ENCODE data around the gene LRRC45. TPM values are rescaled to one million over a fixed set of nuclear protein-coding genes. Genes with fewer than 3 reads are reported as not detected.

Gene LRRC45
- total and polyA plus RNA-seq, 2 donors (not counting 1 experiment from before 2014, with no cell fraction given): 2.3 to 9.9 TPM

GRCh38 chr17:82008258-82008940 is 14.7 kb upstream of the LRRC45 start:
- Histone ChIP-seq H3K4me2 (ENCODE audit: extremely low read depth, insufficient read depth, low read length) (no peak overlapping the region), H3K4me3 (replicated peaks in 1 of 4; ENCODE audit: control extremely low read depth in 1 of 4, insufficient read depth in 1 of 4, low read depth in 3 of 4, low read length in 4 of 4) (no peak overlapping the region), H4K20me1 (ENCODE audit: control insufficient read depth, extremely low read depth, insufficient read depth, low read length) (no peaks in the 10 kb centered on the region), H3K27ac (ENCODE audit: insufficient read depth, low read length) (no peak overlapping the region), H3K27me3 (ENCODE audit: control insufficient read depth, insufficient read depth, low read length) (no peaks in the 10 kb centered on the region), H3K9me3 (ENCODE audit: control insufficient read depth, insufficient read depth, low read depth, low read length) (no peaks in the 10 kb centered on the region), H3K79me2 (ENCODE audit: control insufficient read depth, insufficient read depth, low read length) (no peaks in the 10 kb centered on the region), H2AFZ (ENCODE audit: low read length) (no peak overlapping the region), H3K36me3 (ENCODE audit: control insufficient read depth, insufficient read depth, low read length) (no peaks in the 10 kb centered on the region), H3K9ac (ENCODE audit: insufficient read depth, low read length) (no peak overlapping the region), H3K4me1 (ENCODE audit: control insufficient read depth, extremely low read depth, insufficient read depth, low read length) (peaks cover 23% of the 10 kb centered on the region)
- no peak for DNase-seq (ENCODE audit: low read depth in 2 of 2)
- TF ChIP-seq CTCF (conservative IDR thresholded peaks at IDR 0.05 in 1 of 2, IDR thresholded peaks at IDR 0.05 in 1 of 2; ENCODE audit: low read depth in 1 of 2, low read length in 2 of 2) (no peak), EZH2 (IDR thresholded peaks at IDR 0.05; ENCODE audit: low read length, missing control alignments) (no peak)

GRCh38 chr17:82008941-82009405 is 14.1 kb upstream of the LRRC45 start:
- Histone ChIP-seq H3K9me3 (ENCODE audit: control insufficient read depth, insufficient read depth, low read depth, low read length) (no peaks in the 10 kb centered on the region), H3K36me3 (ENCODE audit: control insufficient read depth, insufficient read depth, low read length) (no peaks in the 10 kb centered on the region), H3K27ac (ENCODE audit: insufficient read depth, low read length) (no peak overlapping the region), H3K9ac (ENCODE audit: insufficient read depth, low read length) (no peak overlapping the region), H4K20me1 (ENCODE audit: control insufficient read depth, extremely low read depth, insufficient read depth, low read length) (no peaks in the 10 kb centered on the region), H3K4me3 (replicated peaks in 1 of 4; ENCODE audit: control extremely low read depth in 1 of 4, insufficient read depth in 1 of 4, low read depth in 3 of 4, low read length in 4 of 4) (no peak overlapping the region), H3K79me2 (ENCODE audit: control insufficient read depth, insufficient read depth, low read length) (no peaks in the 10 kb centered on the region), H3K4me2 (ENCODE audit: extremely low read depth, insufficient read depth, low read length) (no peak overlapping the region), H3K4me1 (ENCODE audit: control insufficient read depth, extremely low read depth, insufficient read depth, low read length) (peaks cover 18% of the 10 kb centered on the region), H2AFZ (ENCODE audit: low read length) (no peak overlapping the region), H3K27me3 (ENCODE audit: control insufficient read depth, insufficient read depth, low read length) (no peaks in the 10 kb centered on the region)
- TF ChIP-seq CTCF (conservative IDR thresholded peaks at IDR 0.05 in 1 of 2, IDR thresholded peaks at IDR 0.05 in 1 of 2; ENCODE audit: low read depth in 1 of 2, low read length in 2 of 2) (no peak), EZH2 (IDR thresholded peaks at IDR 0.05; ENCODE audit: low read length, missing control alignments) (no peak)
- DNase-seq (ENCODE audit: low read depth in 2 of 2): no peak

GRCh38 chr17:82009413-82009812 is 13.7 kb upstream of the LRRC45 start:
- no peak overlapping the region for H3K4me2 ChIP-seq (ENCODE audit: extremely low read depth, insufficient read depth, low read length)

More at GRCh38 chr17:82009413-82009812, 13.7 kb upstream of the LRRC45 start:
- Histone ChIP-seq H3K9ac (ENCODE audit: insufficient read depth, low read length) (no peak overlapping the region), H3K36me3 (ENCODE audit: control insufficient read depth, insufficient read depth, low read length) (no peaks in the 10 kb centered on the region), H3K79me2 (ENCODE audit: control insufficient read depth, insufficient read depth, low read length) (no peaks in the 10 kb centered on the region), H3K27me3 (ENCODE audit: control insufficient read depth, insufficient read depth, low read length) (no peaks in the 10 kb centered on the region), H4K20me1 (ENCODE audit: control insufficient read depth, extremely low read depth, insufficient read depth, low read length) (no peaks in the 10 kb centered on the region), H3K9me3 (ENCODE audit: control insufficient read depth, insufficient read depth, low read depth, low read length) (no peaks in the 10 kb centered on the region), H3K27ac (ENCODE audit: insufficient read depth, low read length) (no peak overlapping the region), H3K4me1 (ENCODE audit: control insufficient read depth, extremely low read depth, insufficient read depth, low read length) (peaks cover 13% of the 10 kb centered on the region), H2AFZ (ENCODE audit: low read length) (no peak overlapping the region), H3K4me3 (replicated peaks in 1 of 4; ENCODE audit: control extremely low read depth in 1 of 4, insufficient read depth in 1 of 4, low read depth in 3 of 4, low read length in 4 of 4) (no peak overlapping the region)
- TF ChIP-seq CTCF (conservative IDR thresholded peaks at IDR 0.05 in 1 of 2, IDR thresholded peaks at IDR 0.05 in 1 of 2; ENCODE audit: low read depth in 1 of 2, low read length in 2 of 2): no peak
- TF ChIP-seq EZH2 (IDR thresholded peaks at IDR 0.05; ENCODE audit: low read length, missing control alignments): no peak
- DNase-seq (ENCODE audit: low read depth in 2 of 2): no peak
